Measurements from ENCODE around the gene NHSL1.

Gene NHSL1

DNA sequence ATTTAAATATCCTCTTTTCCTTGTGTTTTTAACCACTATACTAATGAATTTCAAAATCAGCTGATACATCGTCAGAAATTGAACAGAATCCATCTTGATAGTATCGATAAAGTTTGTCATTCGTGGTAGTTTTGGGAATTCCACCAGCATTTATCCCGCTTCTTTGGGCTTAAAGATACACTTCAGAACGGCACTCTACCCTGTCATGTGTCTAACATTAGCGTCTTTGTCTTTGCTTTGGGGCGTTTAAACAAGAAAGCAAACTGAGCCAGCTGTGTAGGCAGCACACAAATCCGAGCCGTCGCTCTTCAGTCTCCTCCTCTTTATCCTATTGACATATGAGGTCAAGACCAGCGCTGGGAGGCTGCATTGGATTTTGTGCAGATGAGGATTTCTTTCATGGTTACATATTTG lies 27.5 kb upstream of the NHSL1 start:
- TF ChIP-seq, protein P1, sequence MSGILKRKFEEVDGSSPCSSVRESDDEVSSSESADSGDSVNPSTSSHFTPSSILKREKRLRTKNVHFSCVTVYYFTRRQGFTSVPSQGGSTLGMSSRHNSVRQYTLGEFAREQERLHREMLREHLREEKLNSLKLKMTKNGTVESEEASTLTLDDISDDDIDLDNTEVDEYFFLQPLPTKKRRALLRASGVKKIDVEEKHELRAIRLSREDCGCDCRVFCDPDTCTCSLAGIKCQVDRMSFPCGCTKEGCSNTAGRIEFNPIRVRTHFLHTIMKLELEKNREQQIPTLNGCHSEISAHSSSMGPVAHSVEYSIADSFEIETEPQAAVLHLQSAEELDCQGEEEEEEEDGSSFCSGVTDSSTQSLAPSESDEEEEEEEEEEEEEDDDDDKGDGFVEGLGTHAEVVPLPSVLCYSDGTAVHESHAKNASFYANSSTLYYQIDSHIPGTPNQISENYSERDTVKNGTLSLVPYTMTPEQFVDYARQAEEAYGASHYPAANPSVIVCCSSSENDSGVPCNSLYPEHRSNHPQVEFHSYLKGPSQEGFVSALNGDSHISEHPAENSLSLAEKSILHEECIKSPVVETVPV (CRISPR knock-in tag; IDR thresholded peaks at IDR 0.05): no peak
- TF ChIP-seq ZFP30 (CRISPR knock-in tag; IDR thresholded peaks at IDR 0.05) (no peak), ZC3H10 (CRISPR knock-in tag; IDR thresholded peaks at IDR 0.05) (no peak), SNAI2 (CRISPR knock-in tag; IDR thresholded peaks at IDR 0.05) (no peak), ISL1 (CRISPR knock-in tag; IDR thresholded peaks at IDR 0.05) (no peak), TCF4 (CRISPR knock-in tag; IDR thresholded peaks at IDR 0.05; ENCODE audit: borderline replicate concordance) (no peak)
- ATAC-seq: no peak

- no peak for ATAC-seq
- TF ChIP-seq ZNF70 (CRISPR knock-in tag; IDR thresholded peaks at IDR 0.05) (no peak), SNAI2 (CRISPR knock-in tag; IDR thresholded peaks at IDR 0.05) (no peak), ZFP3 (CRISPR knock-in tag; IDR thresholded peaks at IDR 0.05) (no peak), PATZ1 (CRISPR knock-in tag; IDR thresholded peaks at IDR 0.05; ENCODE audit: borderline replicate concordance) (no peak), TOX (CRISPR knock-in tag; IDR thresholded peaks at IDR 0.05; ENCODE audit: borderline replicate concordance) (no peak), RARB (CRISPR knock-in tag; IDR thresholded peaks at IDR 0.05) (no peak), ESRRG (CRISPR knock-in tag; IDR thresholded peaks at IDR 0.05) (no peak), ZFP30 (CRISPR knock-in tag; IDR thresholded peaks at IDR 0.05) (no peak)
Measured at GRCh38 chr6:138525355-138525754, 26.1 kb upstream of the NHSL1 start.

GRCh38 chr6:138524526-138524925 lies 25.2 kb upstream of the NHSL1 start:
- TF ChIP-seq OSR1 (CRISPR knock-in tag; IDR thresholded peaks at IDR 0.05) (no peak), TOX (CRISPR knock-in tag; IDR thresholded peaks at IDR 0.05; ENCODE audit: borderline replicate concordance) (no peak), TSHZ2 (CRISPR knock-in tag; IDR thresholded peaks at IDR 0.05) (no peak), ZFP30 (CRISPR knock-in tag; IDR thresholded peaks at IDR 0.05) (no peak), ESRRG (CRISPR knock-in tag; IDR thresholded peaks at IDR 0.05) (no peak), ZFP3 (CRISPR knock-in tag; IDR thresholded peaks at IDR 0.05) (no peak), ZNF8 (CRISPR knock-in tag; IDR thresholded peaks at IDR 0.05) (no peak), PATZ1 (CRISPR knock-in tag; IDR thresholded peaks at IDR 0.05; ENCODE audit: borderline replicate concordance) (no peak)
- no peak for ATAC-seq

DNA sequence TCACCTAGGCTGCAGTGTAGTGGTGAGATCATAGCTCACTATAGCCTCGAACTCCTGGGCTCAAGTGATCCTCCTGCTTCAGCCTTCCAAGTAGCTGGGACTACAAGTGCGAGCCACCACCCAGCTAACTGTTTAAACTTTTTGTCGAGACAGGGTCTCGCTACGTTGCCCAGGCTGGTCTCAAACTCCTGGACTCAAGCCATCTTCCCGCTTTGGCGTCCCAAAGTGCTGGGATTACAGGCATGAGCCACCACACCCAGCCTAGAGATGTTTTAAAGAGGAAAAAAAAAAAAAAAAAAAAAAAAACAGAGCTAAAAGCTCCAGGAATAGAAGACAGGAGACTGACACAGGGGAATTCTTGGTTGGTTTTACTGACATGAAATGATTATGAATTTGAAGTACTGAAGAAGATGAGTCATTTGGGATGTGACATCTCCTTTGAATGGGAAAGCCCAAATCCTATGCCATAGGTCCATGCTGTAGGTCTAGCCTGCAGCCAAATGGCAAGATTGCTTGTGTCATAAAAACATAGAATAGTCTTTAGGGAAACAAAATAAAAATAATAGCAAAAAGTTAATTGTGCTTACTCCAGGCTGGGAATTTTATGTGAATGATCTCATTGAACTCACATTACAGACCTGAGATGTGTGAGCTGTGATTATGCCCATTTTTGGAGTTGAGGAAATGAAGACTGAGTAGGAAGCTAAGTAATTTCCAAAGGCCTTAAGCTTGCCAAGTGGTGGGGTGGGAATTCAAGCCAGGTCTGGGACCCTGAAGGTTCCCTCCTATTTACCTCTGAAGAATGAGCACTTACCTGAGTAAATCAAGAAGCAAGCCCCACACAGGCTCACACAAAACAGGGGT lies 24.3 kb upstream of the NHSL1 start:
- no peak for ATAC-seq
- TF ChIP-seq TOX (CRISPR knock-in tag; IDR thresholded peaks at IDR 0.05; ENCODE audit: borderline replicate concordance) (no peak), ZNF565 (CRISPR knock-in tag; conservative IDR thresholded peaks at IDR 0.05; ENCODE audit: low read depth) (no peak)

DNA sequence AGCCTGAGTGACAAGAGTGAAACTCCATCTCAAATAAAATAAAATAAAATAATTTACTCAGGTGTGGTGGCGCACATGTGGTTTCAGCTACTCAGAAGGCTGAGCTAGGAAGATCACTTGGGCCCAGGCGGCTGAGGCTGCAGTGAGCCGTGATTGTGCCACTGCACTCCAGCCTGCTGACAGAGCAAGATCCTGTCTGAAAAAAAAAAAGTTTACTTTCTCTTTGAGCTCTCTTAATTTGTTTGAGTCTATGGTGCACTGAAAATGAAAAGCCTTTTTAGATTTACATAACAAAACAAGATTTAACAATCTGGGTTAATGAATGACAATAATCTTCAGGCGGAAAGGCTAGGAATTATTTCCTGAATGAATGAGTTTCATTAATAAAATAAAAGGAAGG lies 23.3 kb upstream of the NHSL1 start:
- no peak for TF ChIP-seq ESRRG (CRISPR knock-in tag; IDR thresholded peaks at IDR 0.05)
- no peak for ATAC-seq

Data from SK-N-SH treated with all-trans-retinoic acid at 6 μM for 48 hours (cell line).